H1 (cell line): Measurements from ENCODE around the gene SGK1. TPM values are rescaled to one million over a fixed set of nuclear protein-coding genes. Genes with fewer than 3 reads are reported as not detected.
A peak's percentile ranks its signal among the peaks of the same experiment; 100 is the strongest.

ENCODE experiments used
- CTCF ChIA-PET: fragments of 300-600 bp; sonication (Branson Sonifier 250); formaldehyde crosslinking; loops from one replicate; lab custom pipeline; 2021; ENCODE audit not compliant: partially characterized antibody; lab: Charles Lee
- POLR2A ChIA-PET: fragments of 300-600 bp; sonication (Branson Sonifier 250); formaldehyde crosslinking; loops from one replicate; lab custom pipeline; 2021; ENCODE audit warnings: inconsistent platforms; ENCODE audit not compliant: partially characterized antibody; lab: Charles Lee
- DNase-seq, 2 experiments: peaks; one replicate each; pipeline versions ENCODE4 v3.0.0 to v3.0.0-alpha.2; 2010 to 2022; ENCODE audit warnings: low spot score in 2 of 2, low read depth in 1 of 2, mixed read lengths in 1 of 2
- FAIRE-seq: peaks from 2 replicates; lab custom pipeline; 2011; peaks lifted over from hg19 to GRCh38; lab: Jason Lieb, UNC
- H2AFZ ChIP-seq: 2 replicates; pipeline ENCODE4 v1.8.1; 2012; ENCODE audit warnings: low read length, inconsistent platforms
- H2AK5ac ChIP-seq: 2 replicates; pipeline ENCODE4 v1.6.1; 2013; ENCODE audit warnings: low read depth, low read length
- H2BK120ac ChIP-seq: replicated peaks from 2 replicates; pipeline ENCODE3; 2013; ENCODE audit warnings: low read depth, low read length, inconsistent platforms
- H2BK12ac ChIP-seq: 2 replicates; pipeline ENCODE4 v1.6.1; 2013; ENCODE audit warnings: low read depth, low read length
- H2BK15ac ChIP-seq: 2 replicates; pipeline ENCODE4 v1.6.1; 2013; ENCODE audit warnings: low read length
- H2BK20ac ChIP-seq: 2 replicates; pipeline ENCODE4 v1.6.1; 2013; ENCODE audit warnings: low read length
- H2BK5ac ChIP-seq: 2 replicates; pipeline ENCODE4 v1.6.1; 2013; ENCODE audit warnings: low read depth, low read length
- H3K14ac ChIP-seq: 2 replicates; pipeline ENCODE4 v1.6.1; 2013; ENCODE audit warnings: inconsistent platforms; ENCODE audit not compliant: insufficient read length
- H3K18ac ChIP-seq: 2 replicates; pipeline ENCODE4 v1.6.1; 2013; ENCODE audit warnings: low read length; ENCODE audit errors: extremely low read depth
- H3K23ac ChIP-seq: 2 replicates; pipeline ENCODE4 v1.6.1; 2013; ENCODE audit warnings: inconsistent platforms; ENCODE audit not compliant: insufficient read length
- H3K23me2 ChIP-seq: 2 replicates; pipeline ENCODE4 v1.6.1; 2013; ENCODE audit warnings: low read depth, low read length
- H3K27ac ChIP-seq: 2 replicates; pipeline ENCODE4 v1.6.1; 2011; ENCODE audit warnings: low read depth, low read length, inconsistent platforms
- H3K27me3 ChIP-seq, 4 experiments: replicated peaks in 1 of 4; 1 replicate in 1 of 4; 2 replicates in 3 of 4; pipeline versions ENCODE4 v1.6.1 to v1.8.1; 2011 to 2013; ENCODE audit warnings: low read length in 3 of 4, mild to moderate bottlenecking in 3 of 4, inconsistent platforms in 2 of 4, mixed read lengths in 2 of 4, moderate library complexity in 1 of 4; ENCODE audit not compliant: control insufficient read depth in 3 of 4, insufficient read depth in 3 of 4; ENCODE audit errors: extremely low read depth in 1 of 4
- H3K36me3 ChIP-seq, 4 experiments: 2 replicates each; pipeline versions ENCODE4 v1.6.1 to v1.8.1; 2011 to 2013; ENCODE audit warnings: mild to moderate bottlenecking in 4 of 4, low read length in 3 of 4, moderate library complexity in 2 of 4, control low read depth in 1 of 4, inconsistent platforms in 1 of 4; ENCODE audit not compliant: insufficient read depth in 4 of 4, control insufficient read depth in 2 of 4
- H3K4ac ChIP-seq: replicated peaks from 2 replicates; pipeline ENCODE3; 2013; ENCODE audit warnings: low read length, low read depth, mixed read lengths, inconsistent platforms; ENCODE audit not compliant: insufficient read length
- H3K4me1 ChIP-seq, 4 experiments: replicated peaks in 1 of 4; 1 replicate in 1 of 4; 2 replicates in 3 of 4; pipeline versions ENCODE4 v1.6.1 to v1.8.1; 2011 to 2013; ENCODE audit warnings: low read length in 3 of 4, inconsistent platforms in 2 of 4, mixed read lengths in 1 of 4; ENCODE audit not compliant: insufficient read depth in 4 of 4, control insufficient read depth in 3 of 4
- H3K4me2 ChIP-seq, 2 experiments: 2 replicates each; pipeline versions ENCODE4 v1.6.1 to v1.8.1; 2011 to 2013; ENCODE audit warnings: low read depth in 2 of 2, low read length in 2 of 2, control low read depth in 1 of 2, inconsistent platforms in 1 of 2, mild to moderate bottlenecking in 1 of 2; ENCODE audit not compliant: insufficient read depth in 1 of 2
- H3K4me3 ChIP-seq, 4 experiments: fragments of 200-600, 300-600 bp in 1 of 4; sonication (generic), shearing (Covaris generic), sonication (Bioruptor Twin) in 1 of 4; 2 replicates each; pipeline versions ENCODE4 v1.5.1 to v1.8.1; 2011 to 2016; ENCODE audit warnings: low read length in 4 of 4, low read depth in 3 of 4, control low read depth in 2 of 4, inconsistent platforms in 2 of 4, mild to moderate bottlenecking in 2 of 4, mixed read lengths in 1 of 4, moderate library complexity in 1 of 4; ENCODE audit not compliant: insufficient read depth in 2 of 4; ENCODE audit errors: extremely low read depth in 1 of 4
- H3K56ac ChIP-seq: replicated peaks from 2 replicates; pipeline ENCODE3; 2013; ENCODE audit warnings: low read depth, mild to moderate bottlenecking, mixed read lengths, low read length, inconsistent platforms; ENCODE audit not compliant: insufficient read length
- H3K79me1 ChIP-seq: 2 replicates; pipeline ENCODE4 v1.6.1; 2013; ENCODE audit warnings: low read depth, low read length, control low read depth
- H3K79me2 ChIP-seq, 2 experiments: 2 replicates each; pipeline versions ENCODE4 v1.6.1 to v1.8.1; 2012 to 2013; ENCODE audit warnings: low read length in 2 of 2, mild to moderate bottlenecking in 2 of 2, inconsistent platforms in 1 of 2; ENCODE audit not compliant: insufficient read depth in 2 of 2, control insufficient read depth in 1 of 2
- H3K9ac ChIP-seq, 4 experiments: replicated peaks in 1 of 4; 1 replicate in 1 of 4; 2 replicates in 3 of 4; pipeline versions ENCODE4 v1.6.1 to v1.8.1; 2011 to 2013; ENCODE audit warnings: low read depth in 3 of 4, low read length in 3 of 4, control low read depth in 2 of 4, mild to moderate bottlenecking in 2 of 4, moderate library complexity in 2 of 4, inconsistent platforms in 1 of 4; ENCODE audit errors: extremely low read depth in 1 of 4
- H3K9me3 ChIP-seq, 2 experiments: 2 replicates each; pipeline versions ENCODE4 v1.6.1 to v1.8.1; 2012 to 2013; ENCODE audit warnings: mild to moderate bottlenecking in 2 of 2, moderate library complexity in 2 of 2, control low read depth in 1 of 2, inconsistent platforms in 1 of 2, low read depth in 1 of 2, low read length in 1 of 2, mixed read lengths in 1 of 2; ENCODE audit not compliant: insufficient read depth in 2 of 2
- H4K20me1 ChIP-seq, 2 experiments: replicated peaks in 1 of 2; 2 replicates each; pipeline versions ENCODE3 to v1.8.1; 2011 to 2013; ENCODE audit warnings: inconsistent platforms in 2 of 2, low read length in 2 of 2, mild to moderate bottlenecking in 1 of 2; ENCODE audit not compliant: insufficient read depth in 2 of 2, control insufficient read depth in 1 of 2
- H4K5ac ChIP-seq: 2 replicates; pipeline ENCODE4 v1.6.1; 2013; ENCODE audit warnings: low read length, low read depth, mixed read lengths, inconsistent platforms; ENCODE audit not compliant: insufficient read length
- H4K8ac ChIP-seq: 2 replicates; pipeline ENCODE4 v1.8.0; 2013; ENCODE audit warnings: mild to moderate bottlenecking, moderate library complexity, low read length, inconsistent platforms; ENCODE audit not compliant: insufficient read depth; ENCODE audit errors: extremely low read depth
- H4K91ac ChIP-seq: replicated peaks from 2 replicates; pipeline ENCODE3; 2013; ENCODE audit warnings: low read length, mixed read lengths, inconsistent platforms; ENCODE audit not compliant: insufficient read length
- GABPA ChIP-seq: IDR thresholded peaks from 2 replicates; pipeline ENCODE4 v1.6.1; 2011; ENCODE audit warnings: mild to moderate bottlenecking, low read length, moderate library complexity, borderline replicate concordance; ENCODE audit not compliant: insufficient read depth
- JUND ChIP-seq: IDR thresholded peaks from 2 replicates; pipeline ENCODE4 v1.6.1; 2011; ENCODE audit warnings: mild to moderate bottlenecking, improper control_type of control experiment, low read length
- POLR2A ChIP-seq, 2 experiments: IDR thresholded peaks; 1 replicate in 1 of 2; 2 replicates in 1 of 2; pipeline ENCODE4 v1.6.1; 2011; ENCODE audit warnings: low read depth in 2 of 2, low read length in 2 of 2, mild to moderate bottlenecking in 2 of 2; ENCODE audit errors: control extremely low read depth in 1 of 2
- SIRT6 ChIP-seq: IDR thresholded peaks from one replicate; pipeline ENCODE4 v1.7.1; 2012; ENCODE audit warnings: low read length, inconsistent platforms
- SIX5 ChIP-seq: IDR thresholded peaks from 2 replicates; pipeline ENCODE4 v1.6.1; 2011; ENCODE audit warnings: mild to moderate bottlenecking, low read depth, low read length
- TCF12 ChIP-seq: IDR thresholded peaks from 2 replicates; pipeline ENCODE4 v1.6.1; 2011; ENCODE audit warnings: low read depth, mild to moderate bottlenecking, low read length
- TEAD4 ChIP-seq: IDR thresholded peaks from 2 replicates; pipeline ENCODE4 v1.6.1; 2012; ENCODE audit warnings: low read depth, low read length, inconsistent platforms, mixed read lengths
- WGBS, 2 experiments: shearing (Covaris generic) in 1 of 2; methylation state at CpG; one replicate each; pipeline versions ENCODE4 v1.1.6 to v1.1.7; 2013 to 2015; ENCODE audit warnings: low lambda C conversion rate in 2 of 2, mixed read lengths in 2 of 2, inconsistent platforms in 1 of 2, low coverage in 1 of 2, missing lambda C conversion rate in 1 of 2; ENCODE audit not compliant: insufficient replicate concordance in 2 of 2, insufficient coverage in 1 of 2, insufficient read length in 1 of 2; ENCODE audit errors: extremely low coverage in 1 of 2, missing lambda C conversion rate in 1 of 2; 5-methylcytosine and 5-hydroxymethylcytosine counted together
- polyA plus RNA-seq, 7 experiments: library from polyadenylated mRNA; depleted of rRNA in 3 of 7; stranded (reverse) in 5 of 7; unstranded in 2 of 7; fragments of >200 nt in 5 of 7; fragments of 200-250 nt in 2 of 7; gene quantifications; 1 replicate in 5 of 7; 2 replicates in 1 of 7; 4 replicates in 1 of 7; pipeline versions ENCODE4 v1.2.1 to v1.2.3, GENCODE V29; 2011 to 2013; ENCODE audit warnings: missing spikeins in 2 of 7, mixed read lengths in 2 of 7
- total RNA-seq: library from RNA; stranded (reverse); fragmentation: NEBNext Ultra II Directional; extraction: Animal tissue kit (Norgen Biotek cat#: 25700); gene quantifications from 2 replicates; pipeline ENCODE4 v1.2.1, GENCODE V29; 2021

The SGK1 gene
- total and polyA plus RNA-seq, 2 of the 8 experiments (the other 6 are each of a cell fraction or from before 2014, with no cell fraction given): 14.5 to 18.4 TPM

DNA sequence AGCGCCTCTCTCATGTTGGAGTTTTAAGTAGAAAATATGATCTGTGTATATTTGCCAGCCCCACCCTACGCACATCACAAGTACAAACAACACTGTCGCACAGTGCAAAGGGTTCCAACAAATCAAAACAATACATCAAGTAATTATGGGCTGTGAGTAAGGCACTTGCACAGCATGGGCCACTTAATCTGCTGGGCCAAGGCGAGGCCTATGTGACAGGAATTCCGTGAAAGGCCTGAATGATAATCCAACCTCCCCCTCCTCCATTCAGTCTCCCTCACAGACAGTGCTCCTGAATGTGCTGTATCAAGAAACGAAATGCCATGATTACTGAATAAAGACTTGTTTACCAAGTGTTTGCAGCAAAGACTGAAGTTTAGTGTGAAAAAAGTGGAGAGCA, 135.4 kb downstream of the SGK1 start:
- Histone ChIP-seq H3K9ac (no peak overlapping the region), H4K8ac (no peak overlapping the region), H2AFZ (no peak overlapping the region), H2BK12ac (no peak overlapping the region; the same call in 1 of the 2 replicates), H2BK5ac (peak overlapping the region; percentile 62; the same call in 1 of the 2 replicates), H3K56ac (no peak overlapping the region), H2BK120ac (no peak overlapping the region), H3K9me3 (no peaks in the 10 kb centered on the region), H2AK5ac (no peak overlapping the region), H3K14ac (no peak overlapping the region), H4K5ac (no peak overlapping the region), H3K18ac (no peak overlapping the region), H3K79me1 (no peaks in the 10 kb centered on the region), H2BK20ac (peak overlapping the region; percentile 4; the same call in 1 of the 2 replicates), H3K79me2 (no peaks in the 10 kb centered on the region), H3K27me3 (peaks cover 0 to 4% (median 2%) of the 10 kb centered on the region in 4 experiments; a peak in 5 of 7 replicates), H3K4me2 (no peak overlapping the region), H4K91ac (no peak overlapping the region), H3K36me3 (no peaks in the 10 kb centered on the region), H2BK15ac (no peak overlapping the region), H3K4ac (no peak overlapping the region), H3K4me1 (peaks cover 5 to 17% (median 7%) of the 10 kb centered on the region in 4 experiments; a peak in 5 of 7 replicates), H4K20me1 (no peaks in the 10 kb centered on the region), H3K4me3 (no peak overlapping the region), H3K23ac (no peak overlapping the region), H3K23me2 (no peaks in the 10 kb centered on the region; the same call in 1 of the 2 replicates), H3K27ac (no peak overlapping the region; the same call in 1 of the 2 replicates)
- no peak for TF ChIP-seq POLR2A (IDR thresholded peaks at IDR 0.05; ENCODE audit: control extremely low read depth in 1 of 2, low read depth in 2 of 2, low read length in 2 of 2)
- TF ChIP-seq JUND: no peak
- TF ChIP-seq TCF12: no peak
- TF ChIP-seq GABPA: no peak
- TF ChIP-seq TEAD4: peak; percentile 46; the same call in 1 of the 2 replicates
- no peak for TF ChIP-seq SIRT6
- TF ChIP-seq SIX5: no peak
- 66% methylated on average over 6 of the region's 6 CpGs; no CpG with 5 or more reads in 1 of the 2 experiments for WGBS, 2 experiments
- DNase-seq: no peak
- ChIA-PET CTCF (interaction anchor here (2.5 kb wide), 1 partner anchor 458 kb away, joined by 7 read pairs; no protein-coding TSS in a partner anchor), POLR2A (interaction anchor here (0.9 kb wide), 1 partner anchor 8 kb away, joined by 5 read pairs; no protein-coding TSS in a partner anchor)
- FAIRE-seq: no peak
